ENCODE data around the gene NIP7. TPM values are rescaled to one million over a fixed set of nuclear protein-coding genes. Genes with fewer than 3 reads are reported as not detected.

Gene NIP7
- total and polyA plus RNA-seq, 2 of the 8 experiments (the other 6 are each of a cell fraction or from before 2014, with no cell fraction given): 14.5 to 52.2 TPM

DNA sequence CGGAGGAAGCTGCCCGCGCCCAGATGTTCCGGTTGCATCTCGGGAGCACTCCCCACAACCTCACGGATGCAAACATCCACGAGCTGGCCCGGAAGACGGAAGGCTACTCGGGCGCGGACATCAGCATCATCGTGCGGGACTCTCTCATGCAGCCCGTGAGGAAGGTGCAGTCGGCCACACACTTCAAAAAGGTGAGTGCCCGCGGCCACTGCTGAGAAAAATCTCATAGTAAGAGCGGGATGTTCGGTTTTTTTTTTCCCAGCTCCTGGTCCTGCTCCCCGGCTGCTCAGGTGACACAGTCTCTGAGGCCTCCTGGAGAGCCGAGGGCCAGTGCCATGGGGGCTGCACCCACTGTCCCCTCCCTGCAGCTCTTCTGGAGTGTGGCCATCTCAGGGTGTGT lies 18.5 kb upstream of the NIP7 start:
- DNase-seq (ENCODE audit: low read depth in 1 of 2, low spot score in 2 of 2) (no peak), FAIRE-seq (no peak)
- H3K4ac ChIP-seq (replicated peaks; ENCODE audit: insufficient read length, low read depth, low read length): no peak overlapping the region
- H3K9me3 ChIP-seq (ENCODE audit: insufficient read depth in 2 of 2, low read depth in 1 of 2, low read length in 1 of 2): no peaks in the 10 kb centered on the region
- no peak overlapping the region for H4K91ac ChIP-seq (replicated peaks; ENCODE audit: insufficient read length, low read length)
- no peak overlapping the region for H4K5ac ChIP-seq (ENCODE audit: insufficient read length, low read depth, low read length)
- 88% methylated on average over 22 of the region's 22 CpGs; no CpG with 5 or more reads in 1 of the 2 experiments for WGBS, 2 experiments (ENCODE audit: extremely low coverage in 1 of 2, insufficient coverage in 1 of 2, insufficient read length in 1 of 2, insufficient replicate concordance in 2 of 2, low coverage in 1 of 2, low lambda C conversion rate in 2 of 2, missing lambda C conversion rate in 1 of 2)
- no peak overlapping the region for H3K9ac ChIP-seq (replicated peaks in 1 of 4; ENCODE audit: extremely low read depth in 1 of 4, low read depth in 3 of 4, low read length in 3 of 4)
- H2BK120ac ChIP-seq (replicated peaks; ENCODE audit: low read depth, low read length): no peak overlapping the region
- no peak overlapping the region for H3K56ac ChIP-seq (replicated peaks; ENCODE audit: insufficient read length, low read depth, low read length)
- H2BK5ac ChIP-seq (ENCODE audit: low read depth, low read length): no peak overlapping the region
- H3K27ac ChIP-seq (ENCODE audit: low read depth, low read length): no peak overlapping the region
- H3K79me2 ChIP-seq (ENCODE audit: control insufficient read depth in 1 of 2, insufficient read depth in 2 of 2, low read length in 2 of 2): peaks cover 0 to 28% of the 10 kb centered on the region in 2 experiments; a peak in 3 of 4 replicates
- no peak overlapping the region for H3K18ac ChIP-seq (ENCODE audit: extremely low read depth, low read length)
- H2BK12ac ChIP-seq (ENCODE audit: low read depth, low read length): no peak overlapping the region
- no peaks in the 10 kb centered on the region for H3K27me3 ChIP-seq (replicated peaks in 1 of 4; ENCODE audit: control insufficient read depth in 3 of 4, extremely low read depth in 1 of 4, insufficient read depth in 3 of 4, low read length in 3 of 4)
- no peak overlapping the region for H3K4me2 ChIP-seq (ENCODE audit: insufficient read depth in 1 of 2, low read depth in 2 of 2, low read length in 2 of 2)
- peaks cover 5 to 35% of the 10 kb centered on the region in 2 experiments for H4K20me1 ChIP-seq (replicated peaks in 1 of 2; ENCODE audit: control insufficient read depth in 1 of 2, insufficient read depth in 2 of 2, low read length in 2 of 2)
- H3K79me1 ChIP-seq (ENCODE audit: low read depth, low read length): peaks cover 4% of the 10 kb centered on the region
- no peak overlapping the region for H3K14ac ChIP-seq (ENCODE audit: insufficient read length)
- ChIA-PET CTCF (ENCODE audit: partially characterized antibody) (no interaction called here), POLR2A (ENCODE audit: partially characterized antibody) (interaction anchor here (1.4 to 24.8 kb wide), 2 partner anchors 16 to 137 kb away, joined by 3 to 497 read pairs; partner anchors contain the start of genes COG8, NIP7, PDF and TMED6)
- no peaks in the 10 kb centered on the region; the same call in 1 of the 2 replicates for H3K23me2 ChIP-seq (ENCODE audit: low read depth, low read length)
- H3K23ac ChIP-seq (ENCODE audit: insufficient read length): no peak overlapping the region
- no peak overlapping the region for H2BK15ac ChIP-seq (ENCODE audit: low read length)
- H3K36me3 ChIP-seq (ENCODE audit: control insufficient read depth in 2 of 4, insufficient read depth in 4 of 4, low read length in 3 of 4): peaks cover 25 to 79% (median 52%) of the 10 kb centered on the region in 4 experiments
- H2AFZ ChIP-seq (ENCODE audit: low read length): no peak overlapping the region
- no peak overlapping the region for H4K8ac ChIP-seq (ENCODE audit: extremely low read depth, insufficient read depth, low read length)
- no peaks in the 10 kb centered on the region for H3K4me1 ChIP-seq (replicated peaks in 1 of 4; ENCODE audit: control insufficient read depth in 3 of 4, insufficient read depth in 4 of 4, low read length in 3 of 4)
- no peak overlapping the region for H2AK5ac ChIP-seq (ENCODE audit: low read depth, low read length)
- H3K4me3 ChIP-seq (ENCODE audit: extremely low read depth in 1 of 4, insufficient read depth in 2 of 4, low read depth in 3 of 4, low read length in 4 of 4): no peak overlapping the region
- no peak overlapping the region for H2BK20ac ChIP-seq (ENCODE audit: low read length)
- no peak for TF ChIP-seq ZNF274 (IDR thresholded peaks at IDR 0.05; ENCODE audit: borderline replicate concordance, extremely low read depth, low read length)
- TF ChIP-seq EZH2 (IDR thresholded peaks at IDR 0.05; ENCODE audit: low read depth, low read length, severe bottlenecking): no peak
- TF ChIP-seq RFX5 (IDR thresholded peaks at IDR 0.05; ENCODE audit: borderline replicate concordance, low read depth, low read length): no peak
- TF ChIP-seq SIN3A (conservative IDR thresholded peaks at IDR 0.05 in 1 of 2, IDR thresholded peaks at IDR 0.05 in 1 of 2; ENCODE audit: low read depth in 1 of 2, low read length in 2 of 2): no peak
- no peak for TF ChIP-seq HDAC2 (IDR thresholded peaks at IDR 0.05; ENCODE audit: borderline replicate concordance in 1 of 2, low read depth in 2 of 2, low read length in 2 of 2)
- no peak for TF ChIP-seq KDM1A (IDR thresholded peaks at IDR 0.05; ENCODE audit: borderline replicate concordance, low read length)
- no peak for TF ChIP-seq CTBP2 (IDR thresholded peaks at IDR 0.05; ENCODE audit: borderline replicate concordance, insufficient read depth, insufficient read length, low read length)
- no peak for TF ChIP-seq TCF12 (IDR thresholded peaks at IDR 0.05; ENCODE audit: low read depth, low read length)
- no peak for TF ChIP-seq BRCA1 (IDR thresholded peaks at IDR 0.05; ENCODE audit: low read depth, low read length)
- TF ChIP-seq CBX8 (IDR thresholded peaks at IDR 0.05; ENCODE audit: borderline replicate concordance, low read depth, low read length): no peak
- no peak for TF ChIP-seq SRF (IDR thresholded peaks at IDR 0.05; ENCODE audit: low read depth, low read length)
- TF ChIP-seq, protein P1, sequence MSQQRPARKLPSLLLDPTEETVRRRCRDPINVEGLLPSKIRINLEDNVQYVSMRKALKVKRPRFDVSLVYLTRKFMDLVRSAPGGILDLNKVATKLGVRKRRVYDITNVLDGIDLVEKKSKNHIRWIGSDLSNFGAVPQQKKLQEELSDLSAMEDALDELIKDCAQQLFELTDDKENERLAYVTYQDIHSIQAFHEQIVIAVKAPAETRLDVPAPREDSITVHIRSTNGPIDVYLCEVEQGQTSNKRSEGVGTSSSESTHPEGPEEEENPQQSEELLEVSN (IDR thresholded peaks at IDR 0.05): no peak
- TF ChIP-seq SP2 (IDR thresholded peaks at IDR 0.05; ENCODE audit: low read length): no peak
